Measurements from ENCODE around the gene NBEA.
"Not testable (repeated sequence)": the region's sequence is repeated elsewhere in the genome, so short reads cannot be mapped to it uniquely, and the experiment has no call there.

Gene NBEA

GRCh38 chr13:34941835-34942731 is at the start of gene NBEA:
Gene NBEA, plus strand, starts transcription at chr13:34942270. Its CDS starts 551 bp downstream, at chr13:34942821.
- DNase-seq = peak; percentile 80

GRCh38 chr13:34894756-34895155 is 47.3 kb upstream of the NBEA start:
- no peak for DNase-seq

- DNase-seq = no peak
Observed at GRCh38 chr13:34897220-34897619, 44.9 kb upstream of the NBEA start.

GRCh38 chr13:34899888-34900287 is 42.2 kb upstream of the NBEA start:
- DNase-seq = no peak

GRCh38 chr13:34900288-34900739 is 41.8 kb upstream of the NBEA start:
- no peak for DNase-seq

- DNase-seq = no peak
Observed at GRCh38 chr13:34901572-34901971, 40.5 kb upstream of the NBEA start.

GRCh38 chr13:34911159-34911558 is 30.9 kb upstream of the NBEA start:
- DNase-seq = no peak

- DNase-seq = no peak
Observed at GRCh38 chr13:34913040-34913439, 29.0 kb upstream of the NBEA start.

GRCh38 chr13:34914416-34914815 is 27.7 kb upstream of the NBEA start:
- DNase-seq = no peak

- no peak for DNase-seq
Observed at GRCh38 chr13:34926508-34926907, 15.6 kb upstream of the NBEA start.

- DNase-seq = not testable (repeated sequence)
Observed at GRCh38 chr13:34928676-34929075, 13.4 kb upstream of the NBEA start.

- no peak for DNase-seq
Observed at GRCh38 chr13:34931572-34931971, 10.5 kb upstream of the NBEA start.

GRCh38 chr13:34933349-34933748 is 8.7 kb upstream of the NBEA start:
- no peak for DNase-seq

- DNase-seq = no peak
Observed at GRCh38 chr13:34933786-34934185, 8.3 kb upstream of the NBEA start.

- no peak for DNase-seq
Observed at GRCh38 chr13:34935841-34936240, 6.2 kb upstream of the NBEA start.

GRCh38 chr13:34939771-34940170 is 2.3 kb upstream of the NBEA start:
- DNase-seq = no peak

- no peak for DNase-seq
Observed at GRCh38 chr13:34941436-34941834, 635 bp upstream of the NBEA start.

- DNase-seq = peak; percentile 16
Observed at GRCh38 chr13:34942732-34943435, 814 bp downstream of the NBEA start.

- DNase-seq = no peak
Observed at GRCh38 chr13:34943436-34944273, 1.6 kb downstream of the NBEA start.

GRCh38 chr13:34944274-34944634 is 2.2 kb downstream of the NBEA start:
- no peak for DNase-seq

GRCh38 chr13:34944751-34945150 is 2.7 kb downstream of the NBEA start:
- no peak for DNase-seq

GRCh38 chr13:34951528-34951927 is 9.5 kb downstream of the NBEA start:
- no peak for DNase-seq

GRCh38 chr13:34959489-34959888 is 17.4 kb downstream of the NBEA start:
- no peak for DNase-seq
